Epithelial cell of proximal tubule (primary cell): ENCODE results near the gene METTL4. TPM values are rescaled to one million over a fixed set of nuclear protein-coding genes. Genes with fewer than 3 reads are reported as not detected.

Source experiments
- DNase-seq: peaks from one replicate; pipeline ENCODE4 v3.0.0-alpha.2; 2011; ENCODE audit warnings: low read depth
- H3K4me3 ChIP-seq: 2 replicates; pipeline ENCODE4 v1.5.1; 2011; ENCODE audit warnings: low read depth, mild to moderate bottlenecking, low read length
- total RNA-seq: library from RNA; depleted of rRNA; stranded (reverse); fragments of >200 nt; gene quantifications from 2 replicates; pipeline ENCODE4 v1.2.3, GENCODE V29; 2015
- TF ChIP-seq, protein P1 (sequence below): conservative IDR thresholded peaks from 2 replicates; pipeline ENCODE4 v1.5.1; 2012; ENCODE audit warnings: low read depth, mild to moderate bottlenecking, low read length

The METTL4 gene
- total RNA-seq, 1 donor from 2014 or later: 7.8 TPM

DNA sequence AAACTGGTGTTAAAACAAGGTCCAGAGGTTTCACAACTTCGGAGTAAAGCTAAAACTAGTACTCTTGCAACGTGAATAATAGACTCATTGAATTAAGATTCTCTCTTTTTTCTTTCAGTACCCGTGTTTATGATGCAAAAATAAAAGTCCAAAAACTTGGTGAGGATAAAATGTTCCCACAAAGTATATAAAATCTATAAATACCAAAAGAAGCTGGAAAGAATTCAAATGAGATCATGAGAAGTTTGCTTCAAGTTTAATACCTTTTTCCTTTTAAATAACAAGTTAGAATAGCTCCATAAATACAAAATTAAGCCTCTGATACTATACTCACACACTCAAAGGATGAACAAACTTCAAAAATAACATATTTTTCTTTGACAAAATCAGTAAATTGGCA, 34.0 kb downstream of the METTL4 start:
- no peak for DNase-seq

DNA sequence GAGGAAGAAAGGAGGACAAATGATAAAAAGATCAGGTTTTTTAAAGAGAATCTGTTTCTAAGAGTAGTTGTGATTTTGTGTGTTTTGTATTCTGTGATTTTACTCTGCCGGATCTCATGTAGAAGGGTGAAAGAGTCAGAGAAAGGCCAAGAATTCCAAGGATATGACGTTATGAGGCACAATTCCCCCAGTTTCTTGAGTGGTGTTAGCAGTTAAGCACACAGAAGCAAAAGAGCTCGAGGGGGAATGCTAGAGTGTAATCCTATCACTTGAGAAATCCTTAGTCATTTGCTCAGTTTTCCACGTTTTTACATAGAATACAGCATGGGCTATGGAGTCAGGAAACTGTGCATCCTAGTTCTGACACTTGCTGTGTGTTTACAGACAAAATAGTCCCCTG, 34.8 kb downstream of the METTL4 start:
- H3K4me3 ChIP-seq: no peak overlapping the region
- DNase-seq: no peak
- TF ChIP-seq, protein P1, sequence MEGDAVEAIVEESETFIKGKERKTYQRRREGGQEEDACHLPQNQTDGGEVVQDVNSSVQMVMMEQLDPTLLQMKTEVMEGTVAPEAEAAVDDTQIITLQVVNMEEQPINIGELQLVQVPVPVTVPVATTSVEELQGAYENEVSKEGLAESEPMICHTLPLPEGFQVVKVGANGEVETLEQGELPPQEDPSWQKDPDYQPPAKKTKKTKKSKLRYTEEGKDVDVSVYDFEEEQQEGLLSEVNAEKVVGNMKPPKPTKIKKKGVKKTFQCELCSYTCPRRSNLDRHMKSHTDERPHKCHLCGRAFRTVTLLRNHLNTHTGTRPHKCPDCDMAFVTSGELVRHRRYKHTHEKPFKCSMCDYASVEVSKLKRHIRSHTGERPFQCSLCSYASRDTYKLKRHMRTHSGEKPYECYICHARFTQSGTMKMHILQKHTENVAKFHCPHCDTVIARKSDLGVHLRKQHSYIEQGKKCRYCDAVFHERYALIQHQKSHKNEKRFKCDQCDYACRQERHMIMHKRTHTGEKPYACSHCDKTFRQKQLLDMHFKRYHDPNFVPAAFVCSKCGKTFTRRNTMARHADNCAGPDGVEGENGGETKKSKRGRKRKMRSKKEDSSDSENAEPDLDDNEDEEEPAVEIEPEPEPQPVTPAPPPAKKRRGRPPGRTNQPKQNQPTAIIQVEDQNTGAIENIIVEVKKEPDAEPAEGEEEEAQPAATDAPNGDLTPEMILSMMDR: no peak

More for the DNA sequence above, 34.0 kb downstream of the METTL4 start:
- TF ChIP-seq, protein P1: no peak
- no peak overlapping the region for H3K4me3 ChIP-seq

DNA sequence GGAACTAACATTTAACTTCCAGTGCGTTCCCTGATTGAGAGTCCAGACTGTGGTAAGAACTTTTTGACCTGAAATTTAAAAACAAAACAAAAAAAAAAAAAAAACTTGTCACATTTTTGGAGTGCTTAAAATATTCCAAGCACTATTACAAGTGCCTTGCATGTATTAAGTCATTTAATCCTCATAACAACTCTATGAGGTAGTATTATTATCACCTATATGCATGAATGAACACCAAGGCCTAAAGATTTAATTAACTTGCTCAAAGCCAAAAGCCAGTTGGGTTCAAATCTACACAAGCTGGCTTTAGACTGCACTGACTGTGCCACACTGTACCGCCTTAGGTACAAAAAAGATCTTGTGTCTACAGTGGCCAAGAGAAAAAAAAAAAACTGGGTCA, 35.2 kb downstream of the METTL4 start:
- DNase-seq: no peak
- TF ChIP-seq, protein P1: no peak

DNA sequence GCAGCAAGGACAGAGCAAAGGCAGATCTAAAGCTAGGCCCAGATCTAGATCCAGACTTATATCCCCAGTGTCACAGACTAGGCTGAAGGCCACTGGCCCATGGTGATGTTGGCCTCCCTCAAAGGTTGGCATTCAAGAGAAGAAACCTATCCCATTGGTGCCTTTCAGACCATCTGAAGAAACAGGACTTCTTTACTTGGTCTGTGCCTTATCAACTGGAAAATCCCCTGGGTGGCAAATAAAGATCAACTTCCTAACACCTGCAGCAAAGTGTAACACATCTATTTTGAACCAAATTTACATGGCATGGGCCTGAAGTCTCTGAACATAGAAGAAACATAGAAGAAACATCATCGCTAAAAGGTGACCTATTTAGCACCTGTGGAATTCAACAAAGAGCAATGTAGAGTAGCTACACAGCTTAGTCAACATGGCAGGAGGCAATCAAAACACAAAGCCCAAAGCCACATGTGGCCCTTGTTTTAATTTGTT, 35.8 kb downstream of the METTL4 start:
- no peak for DNase-seq
- H3K4me3 ChIP-seq: no peak overlapping the region
- TF ChIP-seq, protein P1: no peak

More for the DNA sequence above, 35.2 kb downstream of the METTL4 start:
- H3K4me3 ChIP-seq: no peak overlapping the region

DNA sequence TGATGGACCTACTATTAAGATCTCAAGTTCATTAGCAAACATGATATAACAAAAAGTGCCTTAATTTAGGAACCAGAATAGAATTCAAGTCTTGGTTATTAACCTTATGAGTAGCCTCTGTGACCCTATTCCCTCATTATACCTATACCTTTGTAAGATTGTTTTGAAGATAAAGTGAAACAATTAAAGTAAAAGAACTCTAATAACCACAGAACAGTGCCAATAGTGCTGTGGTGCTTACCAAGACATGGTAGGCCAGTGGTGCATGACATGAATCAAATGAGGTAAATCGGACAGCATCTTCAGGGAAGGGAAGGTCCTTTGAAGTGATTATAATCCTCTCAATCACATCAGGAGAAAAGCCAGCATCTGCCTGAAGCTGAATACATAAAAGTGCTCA, 36.4 kb downstream of the METTL4 start:
- H3K4me3 ChIP-seq: no peak overlapping the region
- TF ChIP-seq, protein P1: no peak
- DNase-seq: no peak

DNA sequence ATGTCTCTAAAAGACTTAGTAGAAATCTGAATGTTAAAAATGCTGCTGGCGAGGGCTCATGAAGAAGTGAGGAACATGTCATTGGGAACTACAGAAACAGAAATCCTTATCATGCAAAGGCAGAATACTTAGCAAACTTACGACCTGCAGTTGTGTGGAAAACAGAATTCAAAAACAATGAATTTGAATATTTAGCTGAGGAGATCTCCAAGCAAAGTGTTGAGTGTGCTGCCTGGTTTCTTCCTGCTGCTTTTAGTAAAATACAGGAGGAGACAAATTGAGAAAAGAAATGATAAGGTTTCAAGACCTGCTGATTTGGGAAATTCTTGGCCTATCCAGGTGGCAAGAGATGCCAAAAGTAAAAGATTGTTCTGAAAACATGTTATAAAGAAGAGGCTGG, 38.5 kb downstream of the METTL4 start:
- TF ChIP-seq, protein P1: no peak
- H3K4me3 ChIP-seq: no peak overlapping the region
- DNase-seq: no peak

DNA sequence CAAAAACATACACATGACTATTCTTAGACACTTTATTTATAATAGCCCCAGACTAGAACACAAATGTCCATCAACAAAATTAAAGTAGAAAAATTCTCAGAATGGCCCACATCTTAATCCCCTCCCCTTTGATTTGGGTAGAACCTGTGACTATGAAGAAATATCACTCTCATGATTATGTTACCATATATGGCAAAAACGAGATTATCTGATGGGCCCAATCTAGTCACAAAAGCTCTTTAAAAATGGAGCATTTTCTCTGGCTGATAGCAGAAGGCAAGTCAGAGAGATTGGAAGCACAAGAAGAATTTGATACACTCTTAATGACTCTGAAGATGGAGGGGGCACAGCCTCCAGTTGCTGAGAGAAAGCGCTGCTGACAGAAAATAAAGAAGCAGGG, 39.6 kb downstream of the METTL4 start:
- no peak overlapping the region for H3K4me3 ChIP-seq

More for the DNA sequence above, 39.6 kb downstream of the METTL4 start:
- no peak for DNase-seq
- TF ChIP-seq, protein P1: no peak
